Calu3 (cell line): ENCODE measurements around the gene CHST5. TPM values are rescaled to one million over a fixed set of nuclear protein-coding genes. Genes with fewer than 3 reads are reported as not detected.
A peak's percentile ranks its signal among the peaks of the same experiment; 100 is the strongest.
"Not testable (repeated sequence)": the region's sequence is repeated elsewhere in the genome, so short reads cannot be mapped to it uniquely, and the experiment has no call there.

Experiments used
- BruUV-seq: library from RNA; stranded (reverse); fragments of 400-500 nt; replicated peaks from 2 replicates; lab custom pipeline; 2021; lab: Mats Ljungman, UMichigan
- CTCF ChIA-PET: fragments of 300-600 bp; sonication (Branson Sonifier 250); formaldehyde crosslinking; loops from one replicate; lab custom pipeline; 2022; ENCODE audit warnings: antibody characterized with exemption; lab: Charles Lee
- DNase-seq: peaks from one replicate; pipeline ENCODE4 v3.0.0; 2022
- H3K27ac Mint-ChIP-seq: one replicate; pipeline ENCODE4 v1.8.0; 2022; ENCODE audit warnings: mixed read lengths; ENCODE audit not compliant: unreplicated experiment
- H3K27me3 Mint-ChIP-seq: one replicate; pipeline ENCODE4 v1.8.0; 2022; ENCODE audit warnings: mixed read lengths; ENCODE audit not compliant: unreplicated experiment
- H3K36me3 Mint-ChIP-seq: one replicate; pipeline ENCODE4 v1.8.0; 2022; ENCODE audit warnings: mild to moderate bottlenecking, moderate library complexity, mixed read lengths; ENCODE audit not compliant: insufficient read depth, unreplicated experiment
- H3K4me1 Mint-ChIP-seq: one replicate; pipeline ENCODE4 v1.8.0; 2022; ENCODE audit warnings: mild to moderate bottlenecking, low read depth, mixed read lengths; ENCODE audit not compliant: unreplicated experiment
- H3K4me3 Mint-ChIP-seq: one replicate; pipeline ENCODE4 v1.8.0; 2022; ENCODE audit warnings: mild to moderate bottlenecking, low read depth, moderate library complexity, mixed read lengths; ENCODE audit not compliant: unreplicated experiment
- H3K9me3 Mint-ChIP-seq: one replicate; pipeline ENCODE4 v1.8.0; 2022; ENCODE audit warnings: low read depth, mixed read lengths; ENCODE audit not compliant: unreplicated experiment
- CTCF ChIP-seq: fragments of 200-600 bp; IDR thresholded peaks from one replicate; pipeline ENCODE4 v1.8.0; 2022; ENCODE audit warnings: antibody characterized with exemption; ENCODE audit not compliant: unreplicated experiment
- intact Hi-C: fragments of 100-400 bp; cut with micrococcal nuclease; formaldehyde crosslinking; loops from one replicate; pipeline ENCODE4 v1.10.0; 2022; ENCODE audit not compliant: unreplicated experiment
- total RNA-seq: library from RNA; stranded (reverse); gene quantifications from 2 replicates; pipeline ENCODE4 v1.2.3, GENCODE V29; 2022

CHST5 gene
- total RNA-seq, 1 experiment from 2014 or later: 0.64 TPM

- CTCF ChIA-PET: no interaction called here
- H3K27ac Mint-ChIP-seq: no peak overlapping the region
- DNase-seq: no peak
- H3K9me3 Mint-ChIP-seq: no peaks in the 10 kb centered on the region
- H3K36me3 Mint-ChIP-seq: peaks cover 5% of the 10 kb centered on the region
- H3K4me3 Mint-ChIP-seq: no peak overlapping the region
- H3K27me3 Mint-ChIP-seq: no peaks in the 10 kb centered on the region
- intact Hi-C loops: no loop called here
- no TSS peak for BruUV-seq
- H3K4me1 Mint-ChIP-seq: no peaks in the 10 kb centered on the region
- TF ChIP-seq CTCF: no peak
Observed at GRCh38 chr16:75529056-75529905, 6.6 kb downstream of the CHST5 start.

GRCh38 chr16:75527825-75528299, 8.0 kb downstream of the CHST5 start:
- intact Hi-C loops: no loop called here
- Mint-ChIP-seq H3K9me3 (no peaks in the 10 kb centered on the region), H3K27me3 (no peaks in the 10 kb centered on the region), H3K4me1 (no peaks in the 10 kb centered on the region), H3K4me3 (no peak overlapping the region), H3K36me3 (peaks cover 5% of the 10 kb centered on the region), H3K27ac (no peak overlapping the region)
- no TSS peak for BruUV-seq
- CTCF ChIA-PET: interaction anchor here (0.8 kb wide), 1 partner anchor 10 kb away, joined by 3 read pairs; no protein-coding TSS in a partner anchor
- no peak for TF ChIP-seq CTCF
- no peak for DNase-seq

GRCh38 chr16:75526032-75526790, 9.7 kb downstream of the CHST5 start:
- intact Hi-C loops: no loop called here
- H3K4me3 Mint-ChIP-seq: no peak overlapping the region
- no peaks in the 10 kb centered on the region for H3K9me3 Mint-ChIP-seq
- no peak overlapping the region for H3K27ac Mint-ChIP-seq
- H3K27me3 Mint-ChIP-seq: no peaks in the 10 kb centered on the region
- H3K36me3 Mint-ChIP-seq: no peaks in the 10 kb centered on the region
- H3K4me1 Mint-ChIP-seq: no peaks in the 10 kb centered on the region
- CTCF ChIA-PET: no interaction called here
- BruUV-seq: no TSS peak
- no peak for DNase-seq
- TF ChIP-seq CTCF: no peak

GRCh38 chr16:75519175-75519574, 16.7 kb downstream of the CHST5 start:
- Mint-ChIP-seq H3K27ac (no peak overlapping the region), H3K27me3 (no peaks in the 10 kb centered on the region), H3K9me3 (no peaks in the 10 kb centered on the region), H3K4me1 (peaks cover 10% of the 10 kb centered on the region), H3K4me3 (no peak overlapping the region), H3K36me3 (peaks cover 24% of the 10 kb centered on the region)
- BruUV-seq: no TSS peak
- intact Hi-C loops: loop anchor here (5.0 kb wide), 1 partner anchor 38 kb away; the partner anchor contains the start of gene TMEM231
- DNase-seq: no peak
- TF ChIP-seq CTCF: no peak
- CTCF ChIA-PET: no interaction called here

GRCh38 chr16:75516189-75516966, 19.5 kb downstream of the CHST5 start:
- Mint-ChIP-seq H3K27ac (peak overlapping the region; percentile 75), H3K36me3 (peaks cover 24% of the 10 kb centered on the region), H3K4me3 (peak overlapping the region; percentile 73), H3K4me1 (peaks cover 16% of the 10 kb centered on the region)
- BruUV-seq: TSS peak; percentile 36
- DNase-seq: peak; percentile 44
- not testable (repeated sequence) for H3K27me3 Mint-ChIP-seq, H3K9me3 Mint-ChIP-seq
- CTCF ChIA-PET: interaction anchor here (0.7 to 2.0 kb wide), 23 partner anchors 8 to 531 kb away, joined by 3 to 28 read pairs (median 8); partner anchors contain the start of genes ADAT1, CFDP1, CHST6 and TMEM170A
- intact Hi-C loops: loop anchor here (2.0 to 5.0 kb wide), 3 partner anchors 41 to 106 kb away; partner anchors contain the start of genes ADAT1, GABARAPL2 and TMEM231
